K562 (cell line): ENCODE data around the gene RNU6-9. TPM values are rescaled to one million over a fixed set of nuclear protein-coding genes. Genes with fewer than 3 reads are reported as not detected.

Source experiments
- CEBPB ChIP-seq: fragments of 450-650 bp; IDR thresholded peaks from 2 replicates; pipeline ENCODE4 v1.6.1; 2016; ENCODE audit warnings: missing genetic modification characterization, missing compliant biosample characterization
- ELF1 ChIP-seq: fragments of 200-800 bp; sonication (Bioruptor generic); IDR thresholded peaks from 2 replicates; pipeline ENCODE4 v1.6.1; 2016; ENCODE audit warnings: missing genetic modification characterization, missing compliant biosample characterization
- KAT7 ChIP-seq: sonication (generic); formaldehyde crosslinking; IDR thresholded peaks from 2 replicates; pipeline ENCODE4 v1.8.0; 2022; ENCODE audit warnings: missing genetic modification reagents, mild to moderate bottlenecking, borderline replicate concordance
- RFX7 ChIP-seq: fragments of 250-450 bp; sonication (Bioruptor Pico); IDR thresholded peaks from 2 replicates; pipeline ENCODE4 v1.5.1; 2021; ENCODE audit warnings: mild to moderate bottlenecking
- YBX1 ChIP-seq: fragments of 450-650 bp; IDR thresholded peaks from 2 replicates; pipeline ENCODE4 v1.7.1; 2016; ENCODE audit warnings: mild to moderate bottlenecking
- ZNF165 ChIP-seq: fragments of 250-450 bp; sonication (Bioruptor Pico); IDR thresholded peaks from 2 replicates; pipeline ENCODE4 v1.4.0; 2020; ENCODE audit warnings: borderline replicate concordance
- ZNF449 ChIP-seq: fragments of 250-450 bp; sonication (Bioruptor Pico); IDR thresholded peaks from 2 replicates; pipeline ENCODE4 v1.8.0; 2022; ENCODE audit warnings: moderate library complexity, mild to moderate bottlenecking, inconsistent platforms
- ZNF57 ChIP-seq: fragments of 450-650 bp; formaldehyde crosslinking; IDR thresholded peaks from 2 replicates; pipeline ENCODE4 v1.4.0; 2020; ENCODE audit warnings: mild to moderate bottlenecking, moderate library complexity
- ZZZ3 ChIP-seq: fragments of 450-650 bp; IDR thresholded peaks from 2 replicates; pipeline ENCODE4 v1.6.1; 2016; ENCODE audit warnings: antibody characterized with exemption, mild to moderate bottlenecking, moderate library complexity
- polyA plus RNA-seq, 8 experiments: library from polyadenylated mRNA; depleted of rRNA in 4 of 8; stranded (reverse) in 5 of 8; unstranded in 3 of 8; fragments of >200 nt; fragmentation: Nextera tagmentation in 2 of 8; fragmentation: Illumina TruSeq in 1 of 8; extraction: Ambion mirVana in 2 of 8; extraction: Trizol in 1 of 8; gene quantifications; 2 replicates each; pipeline versions ENCODE4 v1.2.1 to v1.2.3, GENCODE V29; 2011 to 2014; ENCODE audit warnings: inconsistent platforms in 1 of 8, missing spikeins in 1 of 8
- total RNA-seq, 7 experiments: library from RNA; depleted of rRNA in 6 of 7; stranded (reverse); fragments of >200 nt in 6 of 7; fragmentation: Illumina TruSeq in 2 of 7; extraction: Trizol in 2 of 7; gene quantifications; 2 replicates each; pipeline versions ENCODE4 v1.2.1 to v1.2.3, GENCODE V29; 2011 to 2021; ENCODE audit warnings: low replicate concordance in 1 of 7
- TF ChIP-seq, protein P1 (sequence below): fragments of 250-450 bp; sonication (Bioruptor Pico); IDR thresholded peaks from 2 replicates; pipeline ENCODE4 v1.4.0; 2020; ENCODE audit warnings: mild to moderate bottlenecking

RNU6-9 gene
- total and polyA plus RNA-seq, 9 of the 15 experiments (the other 6 are each of a cell fraction or from before 2014, with no cell fraction given): not detected

DNA sequence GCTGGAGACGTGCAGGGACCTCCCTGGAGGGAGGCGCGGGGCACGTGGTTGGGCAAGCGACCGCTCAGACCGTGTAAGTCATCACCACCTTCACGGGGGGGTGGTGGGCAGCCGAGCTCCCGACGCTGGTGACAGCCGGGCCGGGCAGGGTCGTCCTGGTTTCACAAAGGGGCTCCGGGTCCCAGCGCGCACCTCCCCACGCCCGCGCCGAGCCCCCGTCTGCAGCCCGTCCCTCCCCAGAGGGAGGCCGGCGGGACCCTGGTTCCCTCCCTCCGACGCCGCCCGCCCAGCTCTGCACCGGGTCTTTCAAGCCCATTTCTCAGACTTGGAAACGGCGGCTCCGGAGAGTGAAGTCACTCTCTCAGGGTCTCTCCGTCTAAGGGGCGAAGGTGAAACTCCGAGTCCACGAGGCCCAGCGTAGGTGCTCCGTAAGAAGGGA, 31.8 kb downstream of the RNU6-9 start (continued):
- no peak for TF ChIP-seq ZNF449 (CRISPR knock-in tag)
- TF ChIP-seq YBX1: no peak
- no peak for TF ChIP-seq RFX7 (CRISPR knock-in tag)
- TF ChIP-seq CEBPB (tag): peak; percentile 52
- no peak for TF ChIP-seq ZZZ3
- TF ChIP-seq, protein P1, sequence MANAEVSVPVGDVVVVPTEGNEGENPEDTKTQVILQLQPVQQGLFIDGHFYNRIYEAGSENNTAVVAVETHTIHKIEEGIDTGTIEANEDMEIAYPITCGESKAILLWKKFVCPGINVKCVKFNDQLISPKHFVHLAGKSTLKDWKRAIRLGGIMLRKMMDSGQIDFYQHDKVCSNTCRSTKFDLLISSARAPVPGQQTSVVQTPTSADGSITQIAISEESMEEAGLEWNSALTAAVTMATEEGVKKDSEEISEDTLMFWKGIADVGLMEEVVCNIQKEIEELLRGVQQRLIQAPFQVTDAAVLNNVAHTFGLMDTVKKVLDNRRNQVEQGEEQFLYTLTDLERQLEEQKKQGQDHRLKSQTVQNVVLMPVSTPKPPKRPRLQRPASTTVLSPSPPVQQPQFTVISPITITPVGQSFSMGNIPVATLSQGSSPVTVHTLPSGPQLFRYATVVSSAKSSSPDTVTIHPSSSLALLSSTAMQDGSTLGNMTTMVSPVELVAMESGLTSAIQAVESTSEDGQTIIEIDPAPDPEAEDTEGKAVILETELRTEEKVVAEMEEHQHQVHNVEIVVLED (CRISPR knock-in tag): 0 out of 2 replicates have a peak, but pooled peaks have one; percentile 43
- no peak for TF ChIP-seq ZNF57
- no peak for TF ChIP-seq ZNF165 (CRISPR knock-in tag)
- TF ChIP-seq KAT7 (CRISPR knock-in tag): no peak; the same call in 1 of the 2 replicates
- TF ChIP-seq ELF1 (tag): no peak
